Measurements from ENCODE around the gene ZFYVE28.
A peak's percentile ranks its signal among the peaks of the same experiment; 100 is the strongest.

The ZFYVE28 gene

DNA sequence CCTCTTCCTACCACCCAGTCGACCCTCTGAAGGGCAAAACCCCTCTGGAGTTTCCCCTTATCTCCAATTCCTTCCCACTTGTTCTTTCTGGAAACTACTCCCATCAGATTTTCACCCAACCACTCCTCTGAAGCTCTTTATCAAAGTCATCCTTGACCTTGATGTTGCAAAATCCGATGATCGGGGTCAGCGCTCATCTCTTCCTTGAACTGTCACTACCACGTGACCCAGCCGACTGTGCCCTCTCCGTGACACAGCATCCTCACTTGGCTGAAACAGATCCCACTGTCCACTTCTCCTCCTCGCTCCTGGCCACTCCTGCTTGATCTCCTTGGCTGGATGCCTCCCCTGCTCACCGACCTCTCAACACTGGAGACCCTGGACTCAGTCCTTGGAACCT lies 1.4 kb upstream of the ZFYVE28 start:
- DNase-seq (ENCODE audit: low read depth): no peak
- H3K4me3 ChIP-seq (replicated peaks; ENCODE audit: low read depth, low read length): no peak overlapping the region
- TF ChIP-seq, protein P1, sequence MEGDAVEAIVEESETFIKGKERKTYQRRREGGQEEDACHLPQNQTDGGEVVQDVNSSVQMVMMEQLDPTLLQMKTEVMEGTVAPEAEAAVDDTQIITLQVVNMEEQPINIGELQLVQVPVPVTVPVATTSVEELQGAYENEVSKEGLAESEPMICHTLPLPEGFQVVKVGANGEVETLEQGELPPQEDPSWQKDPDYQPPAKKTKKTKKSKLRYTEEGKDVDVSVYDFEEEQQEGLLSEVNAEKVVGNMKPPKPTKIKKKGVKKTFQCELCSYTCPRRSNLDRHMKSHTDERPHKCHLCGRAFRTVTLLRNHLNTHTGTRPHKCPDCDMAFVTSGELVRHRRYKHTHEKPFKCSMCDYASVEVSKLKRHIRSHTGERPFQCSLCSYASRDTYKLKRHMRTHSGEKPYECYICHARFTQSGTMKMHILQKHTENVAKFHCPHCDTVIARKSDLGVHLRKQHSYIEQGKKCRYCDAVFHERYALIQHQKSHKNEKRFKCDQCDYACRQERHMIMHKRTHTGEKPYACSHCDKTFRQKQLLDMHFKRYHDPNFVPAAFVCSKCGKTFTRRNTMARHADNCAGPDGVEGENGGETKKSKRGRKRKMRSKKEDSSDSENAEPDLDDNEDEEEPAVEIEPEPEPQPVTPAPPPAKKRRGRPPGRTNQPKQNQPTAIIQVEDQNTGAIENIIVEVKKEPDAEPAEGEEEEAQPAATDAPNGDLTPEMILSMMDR (IDR thresholded peaks at IDR 0.05; ENCODE audit: low read length, missing control alignments): no peak

DNA sequence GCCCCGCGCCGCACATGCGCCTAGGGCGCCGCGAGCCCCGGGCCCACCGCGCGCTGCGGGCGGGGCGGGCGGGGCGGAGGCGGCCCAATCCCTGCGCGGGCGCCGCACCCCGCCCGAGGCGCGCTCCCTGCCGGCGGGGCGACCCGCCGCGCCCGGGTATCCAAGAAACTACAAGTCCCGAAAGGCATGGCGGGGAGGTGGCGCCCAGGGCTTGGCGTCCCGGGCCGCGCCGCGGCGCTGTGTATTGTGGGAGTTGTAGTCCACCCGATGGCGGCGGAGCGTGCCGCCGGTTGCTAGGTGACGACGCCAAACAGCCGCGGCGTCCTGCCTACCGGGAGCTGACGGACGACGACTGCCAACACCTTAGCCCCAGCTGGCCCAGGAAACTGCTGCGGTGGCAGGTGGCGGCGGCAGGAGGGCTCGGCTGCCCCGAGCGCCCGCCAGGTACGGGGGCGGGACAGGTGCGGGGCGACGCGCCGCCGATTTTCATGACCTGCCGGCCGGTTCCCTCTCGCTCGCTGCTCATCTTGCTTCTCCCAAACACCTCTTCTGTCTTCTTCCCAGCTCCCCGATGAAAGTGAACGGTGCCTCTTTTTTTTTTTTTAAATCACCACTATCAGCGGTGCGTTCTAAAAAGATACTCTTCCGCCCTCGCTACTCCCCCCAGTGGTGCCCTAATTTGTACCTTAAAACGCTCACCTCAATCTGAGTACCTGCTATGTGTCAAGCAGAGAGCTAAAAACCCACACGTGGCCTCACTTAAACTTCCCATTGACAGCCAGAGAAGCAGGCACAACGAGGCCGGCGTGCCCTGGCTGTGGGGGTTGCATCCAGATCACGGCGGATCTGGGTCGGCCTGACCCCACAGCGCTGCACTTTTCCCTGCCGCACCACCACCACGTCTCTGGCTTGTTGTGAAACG lies 466 bp upstream of the ZFYVE28 start, which contains the start of gene CFAP99:
TSS of gene CFAP99 (plus strand) at position 306 of the 922 bp plus-strand sequence.
- H3K4me3 ChIP-seq (replicated peaks; ENCODE audit: low read depth, low read length): peak within 1 kb of the TSS; percentile 61
- TF ChIP-seq, protein P1 (IDR thresholded peaks at IDR 0.05; ENCODE audit: low read length, missing control alignments): peak; percentile 6
- DNase-seq (ENCODE audit: low read depth): peak; percentile 95

DNA sequence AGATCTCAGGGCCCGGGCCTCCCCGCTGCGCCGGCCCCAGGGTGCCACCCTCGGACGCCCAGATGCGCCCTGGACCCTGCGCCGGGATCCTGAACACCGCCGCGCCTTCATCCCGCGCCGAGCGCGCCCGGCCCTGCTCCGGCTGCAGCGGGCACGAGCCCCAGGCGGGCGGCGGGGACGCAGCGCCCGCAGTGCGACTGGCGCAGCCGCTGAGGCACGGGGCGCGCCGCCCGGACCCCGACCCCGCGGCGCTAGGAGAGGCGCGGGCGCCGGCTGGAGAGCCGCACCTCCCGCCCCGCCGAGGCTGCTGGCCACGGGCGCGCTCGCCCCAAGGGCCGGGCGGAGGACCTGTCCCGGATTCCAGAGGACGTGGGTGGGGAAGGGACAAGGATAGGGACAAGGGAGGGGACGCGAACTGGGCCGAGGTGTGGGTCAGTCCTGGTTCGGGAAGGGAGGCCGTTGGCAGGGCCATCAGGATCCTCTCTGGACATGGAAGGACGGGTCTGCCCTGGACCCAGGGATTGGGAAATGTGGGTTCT lies 1.1 kb downstream of the ZFYVE28 start:
- DNase-seq (ENCODE audit: low read depth): no peak
- H3K4me3 ChIP-seq (replicated peaks; ENCODE audit: low read depth, low read length): peak overlapping the region; percentile 61
- TF ChIP-seq, protein P1 (IDR thresholded peaks at IDR 0.05; ENCODE audit: low read length, missing control alignments): no peak

DNA sequence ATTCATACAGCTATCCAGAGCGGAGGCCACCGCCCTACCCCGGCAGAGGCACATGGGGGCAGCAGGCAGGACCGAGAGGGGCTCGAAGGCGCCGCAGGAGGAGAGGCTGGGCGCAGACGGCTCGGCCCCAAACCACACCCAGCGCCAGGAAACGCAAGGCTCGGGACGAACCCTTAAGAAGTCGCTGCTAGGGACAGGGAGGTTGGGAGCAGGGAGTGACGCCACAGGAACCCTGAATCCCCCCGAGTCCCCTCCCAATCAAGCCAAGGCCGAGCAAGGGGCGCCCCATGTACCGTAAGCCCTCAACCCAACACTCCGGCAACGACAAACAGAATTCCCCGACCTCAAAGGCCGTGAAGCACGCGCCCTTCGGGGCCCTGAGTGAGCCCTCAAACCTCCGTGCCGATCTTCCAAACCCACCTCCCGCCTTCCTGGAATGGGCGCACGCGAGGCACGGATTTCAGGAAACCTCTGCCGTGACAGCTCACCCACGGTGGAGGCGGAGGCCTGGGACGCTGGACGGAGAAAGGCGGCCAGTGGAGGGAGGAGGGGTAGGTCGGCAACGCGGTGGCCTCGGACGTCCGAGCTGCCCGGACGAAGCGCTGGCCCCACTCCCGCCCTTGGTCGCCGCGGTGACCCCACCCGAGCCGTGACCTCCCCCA lies 1.8 kb downstream of the ZFYVE28 start:
- DNase-seq (ENCODE audit: low read depth): peak; percentile 23
- TF ChIP-seq, protein P1 (IDR thresholded peaks at IDR 0.05; ENCODE audit: low read length, missing control alignments): no peak
- H3K4me3 ChIP-seq (replicated peaks; ENCODE audit: low read depth, low read length): peak overlapping the region; percentile 53

DNA sequence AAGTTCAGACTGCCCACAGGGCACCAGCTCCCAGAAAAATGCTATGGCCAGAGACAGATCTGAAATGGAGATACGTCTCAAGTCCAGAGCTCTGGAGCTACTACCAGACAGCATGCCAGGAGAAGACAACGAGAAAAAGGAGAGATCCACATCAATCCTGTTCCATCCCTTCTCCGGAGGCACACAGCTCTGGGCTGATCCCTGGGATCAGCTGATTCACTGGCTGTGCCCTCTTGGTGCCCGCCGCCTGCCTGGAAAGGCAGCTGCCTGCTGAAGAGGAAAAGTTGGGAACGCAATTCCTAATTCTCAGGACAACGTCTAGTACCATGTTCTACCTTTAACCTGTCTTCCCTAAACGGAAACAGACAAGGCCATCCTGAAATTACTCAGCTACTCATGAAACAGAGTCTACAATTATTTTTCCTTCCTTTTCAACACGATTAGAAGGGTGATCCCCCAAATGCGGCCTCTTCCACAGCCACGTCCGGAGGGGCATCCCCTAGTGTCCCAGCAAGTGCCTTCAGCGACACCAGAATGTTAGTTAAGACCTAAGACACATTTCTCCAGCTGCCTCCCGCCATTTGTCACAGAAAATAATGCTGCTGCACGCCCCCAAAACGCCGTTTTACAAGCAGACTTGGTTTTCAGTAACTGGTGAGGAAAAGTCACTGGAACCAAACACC lies 2.4 kb downstream of the ZFYVE28 start:
- H3K4me3 ChIP-seq (replicated peaks; ENCODE audit: low read depth, low read length): peak overlapping the region; percentile 53
- no peak for DNase-seq (ENCODE audit: low read depth)
- TF ChIP-seq, protein P1 (IDR thresholded peaks at IDR 0.05; ENCODE audit: low read length, missing control alignments): no peak

DNA sequence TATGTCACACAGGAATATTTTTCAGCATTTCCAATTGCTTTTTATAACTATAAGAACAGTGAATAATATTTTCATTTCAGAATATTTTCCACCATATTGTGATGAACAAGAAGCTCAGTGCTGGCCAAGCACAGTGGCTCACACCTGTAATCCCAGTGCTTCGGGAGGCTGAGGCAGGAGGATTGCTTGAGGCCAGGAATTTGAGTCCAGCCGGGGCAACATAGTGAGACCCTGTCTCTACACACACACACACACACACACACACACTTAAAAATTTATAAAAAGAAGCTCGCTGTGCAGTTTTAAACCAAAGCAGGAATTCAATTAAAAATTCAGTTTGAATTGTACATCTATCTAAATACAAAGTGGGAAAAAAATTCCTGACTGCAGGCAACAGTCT lies 3.2 kb downstream of the ZFYVE28 start:
- H3K4me3 ChIP-seq (replicated peaks; ENCODE audit: low read depth, low read length): no peak overlapping the region
- TF ChIP-seq, protein P1 (IDR thresholded peaks at IDR 0.05; ENCODE audit: low read length, missing control alignments): no peak
- DNase-seq (ENCODE audit: low read depth): no peak
